ENCODE results near the gene SPG21.
A peak's percentile ranks its signal among the peaks of the same experiment; 100 is the strongest.
"Not testable (repeated sequence)": the region's sequence is repeated elsewhere in the genome, so short reads cannot be mapped to it uniquely, and the experiment has no call there.

The SPG21 gene, protein sequence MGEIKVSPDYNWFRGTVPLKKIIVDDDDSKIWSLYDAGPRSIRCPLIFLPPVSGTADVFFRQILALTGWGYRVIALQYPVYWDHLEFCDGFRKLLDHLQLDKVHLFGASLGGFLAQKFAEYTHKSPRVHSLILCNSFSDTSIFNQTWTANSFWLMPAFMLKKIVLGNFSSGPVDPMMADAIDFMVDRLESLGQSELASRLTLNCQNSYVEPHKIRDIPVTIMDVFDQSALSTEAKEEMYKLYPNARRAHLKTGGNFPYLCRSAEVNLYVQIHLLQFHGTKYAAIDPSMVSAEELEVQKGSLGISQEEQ

DNA sequence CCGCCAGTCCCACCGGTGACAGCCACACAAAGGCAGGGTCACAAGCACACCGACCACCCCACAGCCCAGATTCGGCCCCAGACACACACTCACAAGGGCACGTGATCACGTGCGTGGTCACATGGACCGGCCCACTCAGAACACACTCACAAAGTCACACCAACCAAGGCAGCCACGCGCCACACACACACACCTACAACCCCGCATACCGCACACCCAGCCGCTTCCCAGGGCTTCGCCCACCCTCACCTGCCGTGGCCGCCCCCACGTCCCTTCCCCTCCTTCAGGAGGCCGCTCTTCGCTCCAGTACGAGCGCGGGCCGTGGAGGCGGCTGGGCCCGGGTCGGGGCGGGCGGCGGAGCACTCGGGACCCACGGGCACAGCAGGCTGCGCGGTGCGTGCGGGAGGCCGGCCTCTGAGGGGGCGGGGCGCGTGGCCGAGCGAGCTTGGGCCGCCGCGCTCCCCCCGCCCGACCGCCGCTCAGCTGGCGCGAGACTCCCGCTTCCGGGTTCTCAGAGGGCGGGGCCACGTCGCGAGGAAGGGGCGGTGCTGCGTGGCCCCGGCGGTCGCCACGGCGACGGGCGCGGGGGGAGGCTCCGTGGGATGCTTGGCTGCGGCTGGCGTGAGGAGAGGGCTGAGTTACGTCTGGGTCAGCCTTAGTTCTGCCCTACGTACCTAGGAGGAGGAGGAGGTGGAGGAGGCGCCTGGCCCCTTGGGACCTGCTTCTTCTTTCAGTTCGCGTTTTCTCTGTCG is at the start of gene SPG21:
Gene SPG21, minus strand, starts transcription at position 499 of the 752 bp plus-strand sequence. CDS start 6,345 bp downstream, outside the sequence.
- peak; percentile 90 for DNase-seq

DNA sequence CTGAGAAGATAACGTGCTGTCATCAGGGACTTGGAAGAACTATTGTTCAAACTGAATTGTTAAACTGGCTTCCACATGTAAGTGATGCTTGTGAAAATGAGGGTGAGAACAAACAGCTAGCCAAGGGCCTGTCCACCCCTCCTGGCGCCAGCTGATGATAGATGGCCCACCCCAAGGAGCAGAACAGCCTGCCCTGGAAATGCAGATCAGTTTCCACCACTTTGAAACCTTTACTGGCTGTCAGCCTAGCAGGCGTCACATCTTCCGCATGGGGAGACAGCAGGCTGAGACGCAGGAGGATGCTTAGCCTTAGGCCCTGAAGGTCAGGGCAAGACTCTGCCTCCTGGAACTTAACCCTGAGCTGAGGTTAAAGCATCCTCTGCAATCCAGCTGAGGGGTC is 49.1 kb upstream of the SPG21 start:
- no peak for DNase-seq

DNA sequence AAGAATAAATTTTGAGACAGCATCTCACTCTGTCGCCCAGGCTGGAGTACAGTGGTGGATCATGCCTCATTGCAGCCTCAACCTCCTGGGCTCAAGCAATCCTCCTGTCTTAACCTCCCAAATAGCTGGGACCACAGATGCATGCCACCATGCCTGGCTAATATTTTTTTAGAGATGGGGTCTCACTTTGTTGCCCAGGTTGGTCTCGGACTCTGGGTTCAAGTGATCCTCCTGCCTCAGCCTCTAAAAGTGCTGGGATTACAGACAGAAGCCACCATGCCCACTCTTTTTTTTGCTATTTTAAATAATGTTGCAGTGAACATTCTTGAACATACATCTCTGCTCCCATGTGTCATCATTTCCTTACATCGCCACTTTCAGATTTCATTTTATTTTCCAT is 48.7 kb upstream of the SPG21 start:
- no peak for DNase-seq

DNA sequence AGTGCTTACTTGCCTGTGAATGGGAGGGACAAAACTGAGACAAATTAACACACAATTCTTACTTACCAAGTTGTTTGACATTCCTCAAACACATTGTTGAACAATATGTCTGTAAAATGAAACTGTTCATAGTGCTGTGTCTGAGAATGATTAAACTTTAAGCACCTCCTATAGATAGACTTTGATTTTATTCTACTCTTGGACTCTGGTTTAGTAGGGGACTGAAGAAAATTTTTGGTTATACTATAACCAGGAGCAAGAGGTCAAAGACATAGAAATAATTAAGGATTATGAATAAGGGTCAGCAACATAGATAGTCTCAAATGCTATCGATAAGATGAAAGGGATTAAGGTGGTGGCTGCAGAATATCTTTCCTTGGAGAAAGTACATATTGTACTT is 47.6 kb upstream of the SPG21 start:
- no peak for DNase-seq

DNA sequence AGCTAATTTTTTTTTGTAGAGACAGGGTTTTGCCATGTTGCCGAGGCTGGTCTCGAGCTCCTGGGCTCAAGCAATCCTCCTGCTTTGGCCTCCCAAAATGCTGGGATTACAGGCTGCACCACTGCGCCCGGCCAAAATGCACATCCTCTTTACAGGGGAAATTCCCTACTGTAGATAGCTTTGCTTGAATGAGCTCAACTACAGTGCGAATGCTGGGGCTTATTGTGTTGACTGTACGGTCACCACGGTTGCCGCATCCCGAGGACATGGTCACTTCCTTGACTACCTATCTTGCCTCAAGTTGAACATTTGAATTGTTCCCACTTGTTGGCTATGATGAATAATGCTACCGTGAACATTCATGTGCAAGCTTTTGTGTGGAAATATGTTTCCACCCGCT is 45.0 kb upstream of the SPG21 start:
- DNase-seq = no peak

DNA sequence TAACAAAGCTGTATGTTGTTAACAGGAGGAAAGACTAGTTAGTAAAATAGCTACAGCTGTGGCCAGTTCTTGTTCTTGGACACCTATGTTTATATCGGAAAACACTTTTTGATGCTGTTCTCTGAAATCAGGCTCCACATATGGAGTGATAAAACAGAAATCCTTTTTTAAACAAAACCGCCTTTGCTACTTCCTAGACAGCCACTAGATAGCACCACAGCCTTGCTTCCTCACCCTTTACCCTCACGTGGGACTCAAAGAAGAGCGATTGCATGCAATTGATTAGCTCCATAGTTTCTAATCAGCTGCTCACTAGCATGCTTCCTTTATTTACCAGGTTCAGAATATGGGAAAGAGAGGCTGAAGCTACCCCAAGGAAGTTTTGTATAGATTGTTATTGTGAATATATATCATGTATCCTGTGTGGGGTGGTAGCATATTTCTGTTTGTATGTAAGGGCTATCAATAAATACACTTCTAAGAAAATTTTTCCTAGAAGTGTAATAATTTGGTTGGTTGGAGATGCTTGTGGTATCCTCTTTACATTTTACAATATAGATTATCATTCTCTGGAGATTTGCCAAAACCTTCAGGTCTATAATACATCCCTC is 44.0 kb upstream of the SPG21 start:
- no peak for DNase-seq

DNA sequence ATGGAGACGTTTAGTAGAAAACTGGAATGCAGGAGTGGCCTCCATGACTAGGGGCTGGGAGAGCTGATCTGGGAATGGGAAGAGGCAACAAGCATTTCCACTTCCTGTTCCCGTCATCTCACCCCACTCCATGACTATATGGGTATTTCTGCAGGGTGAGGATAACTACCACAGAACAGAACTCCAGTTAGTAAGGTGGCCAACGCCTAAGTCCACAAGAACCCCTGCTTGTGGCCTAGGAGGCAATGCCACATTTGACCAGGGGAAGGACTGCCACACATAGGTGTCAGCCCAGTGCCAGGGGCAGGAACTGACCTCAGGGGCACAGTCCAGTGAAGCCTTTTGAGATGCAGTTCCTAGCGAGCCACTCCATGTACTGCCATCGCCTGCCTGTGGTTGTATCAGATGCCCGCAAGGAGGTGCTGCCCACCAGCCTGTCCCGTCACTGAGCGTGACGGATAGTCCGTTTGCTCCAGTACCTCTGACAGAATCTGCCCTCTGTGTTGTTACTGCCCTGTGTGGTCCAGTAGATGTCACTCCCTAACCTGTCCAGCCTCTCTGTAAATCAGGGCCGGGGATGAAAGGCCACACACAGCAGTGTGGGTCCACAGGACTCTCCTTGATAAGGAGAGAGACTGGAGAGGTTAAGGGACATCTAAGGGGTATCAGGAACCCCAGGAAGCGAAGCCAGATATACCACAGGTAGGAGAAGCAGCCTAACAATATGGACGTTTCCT is 43.3 kb upstream of the SPG21 start:
- peak; percentile 26 for DNase-seq

DNA sequence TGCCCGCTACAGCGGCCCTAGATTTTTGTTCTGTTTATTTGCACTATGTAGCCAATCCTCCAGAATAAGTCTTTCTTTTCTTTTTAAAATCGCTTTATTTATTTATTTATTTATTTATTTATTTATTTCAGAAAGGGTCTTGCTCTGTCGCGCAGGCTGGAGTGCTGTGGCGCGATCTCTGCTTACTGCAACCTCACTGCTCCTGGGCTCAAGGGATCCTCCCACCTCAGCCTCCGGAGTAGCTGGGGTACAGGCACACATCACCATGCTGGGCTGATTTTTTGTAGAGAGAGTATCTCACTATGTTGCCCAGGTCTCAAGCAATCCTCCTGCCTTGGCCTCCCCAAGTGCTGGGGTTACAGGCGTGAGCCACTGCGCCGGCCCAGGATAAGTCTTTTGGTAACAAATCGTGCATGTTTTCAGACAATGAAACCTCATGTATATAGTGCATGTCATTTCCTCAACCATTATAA is 40.1 kb upstream of the SPG21 start:
- no peak for DNase-seq

DNA sequence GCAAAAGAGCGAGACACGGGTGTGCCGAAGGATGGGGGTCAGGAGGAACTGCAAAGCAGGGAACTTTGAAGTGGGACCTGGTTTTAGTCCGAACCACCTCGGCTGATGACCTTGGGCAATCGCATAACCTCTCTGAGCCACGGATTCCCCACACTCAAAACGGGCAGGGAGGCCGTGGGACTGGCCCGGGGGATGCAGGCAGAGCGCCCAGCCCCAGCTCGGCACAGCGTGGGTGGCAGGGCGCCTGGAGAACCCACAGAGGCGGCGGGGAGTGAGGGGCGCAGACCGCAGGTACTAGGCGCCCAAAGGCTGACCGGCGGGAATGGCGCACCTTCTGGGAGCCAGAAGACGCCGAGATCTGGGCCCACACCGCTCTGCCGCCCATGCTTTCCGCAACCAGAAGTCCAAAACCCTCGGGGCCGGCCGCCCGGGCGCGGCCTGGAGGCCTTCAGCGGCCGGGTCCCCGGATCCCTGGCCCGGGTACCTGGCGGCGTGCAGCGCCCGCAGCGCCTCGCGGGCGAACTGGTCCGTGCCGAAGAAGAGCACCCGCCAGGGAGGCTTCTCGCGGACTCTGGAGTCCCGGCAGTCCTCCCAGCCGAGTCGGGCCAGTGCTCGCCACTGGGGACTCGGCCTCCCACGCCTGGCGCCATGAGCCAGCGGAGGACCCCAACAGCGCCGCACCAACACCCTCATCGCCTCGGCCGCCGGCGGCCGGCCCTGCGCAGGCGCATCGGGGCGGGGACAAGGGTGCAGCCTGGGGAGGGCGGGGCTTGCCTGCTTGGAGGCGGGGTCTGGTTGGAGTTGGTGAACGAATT is 39.4 kb upstream of the SPG21 start, which contains the start of gene MTFMT:
Gene MTFMT, minus strand, starts transcription at position 719 of the 815 bp plus-strand sequence. Its CDS starts 26 bp downstream, at position 693.
- peak; percentile 95 for DNase-seq

DNA sequence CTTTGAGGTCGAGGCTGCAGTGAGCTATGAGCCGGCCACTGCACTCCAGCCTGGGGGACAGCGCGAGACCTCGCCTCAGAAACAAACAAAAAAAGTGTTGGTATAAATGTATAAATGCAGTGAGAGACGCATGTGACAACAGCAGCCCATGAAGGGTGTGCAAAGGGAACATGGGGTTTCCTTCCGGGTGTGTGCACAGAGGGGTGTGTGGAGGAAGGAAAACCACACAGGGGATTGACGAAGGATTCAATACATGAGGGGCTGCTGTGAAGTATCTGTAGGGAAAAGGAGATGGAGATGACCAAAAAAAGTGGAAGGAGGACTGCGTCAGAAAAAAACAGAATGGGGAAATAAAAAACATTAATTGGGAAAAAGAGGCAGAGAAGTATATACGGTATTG is 38.6 kb upstream of the SPG21 start:
- DNase-seq = no peak

DNA sequence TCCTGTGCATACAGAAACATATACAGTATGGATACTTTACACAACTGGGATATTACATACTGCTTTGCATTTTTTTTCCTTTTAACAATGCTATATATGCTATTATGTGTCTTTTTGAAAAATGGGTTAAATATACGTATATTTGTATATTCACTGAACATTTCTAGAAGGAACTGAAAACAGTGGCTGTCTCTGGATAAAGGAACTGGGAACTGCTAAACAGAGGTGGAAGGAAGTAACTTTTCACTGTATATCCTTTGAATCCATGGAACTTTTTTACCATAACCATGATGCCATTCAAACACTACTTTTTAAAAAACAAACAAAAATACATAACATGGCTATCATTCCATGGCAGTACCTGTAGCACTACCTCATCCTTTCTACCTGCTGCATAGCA is 37.9 kb upstream of the SPG21 start:
- no peak for DNase-seq

DNA sequence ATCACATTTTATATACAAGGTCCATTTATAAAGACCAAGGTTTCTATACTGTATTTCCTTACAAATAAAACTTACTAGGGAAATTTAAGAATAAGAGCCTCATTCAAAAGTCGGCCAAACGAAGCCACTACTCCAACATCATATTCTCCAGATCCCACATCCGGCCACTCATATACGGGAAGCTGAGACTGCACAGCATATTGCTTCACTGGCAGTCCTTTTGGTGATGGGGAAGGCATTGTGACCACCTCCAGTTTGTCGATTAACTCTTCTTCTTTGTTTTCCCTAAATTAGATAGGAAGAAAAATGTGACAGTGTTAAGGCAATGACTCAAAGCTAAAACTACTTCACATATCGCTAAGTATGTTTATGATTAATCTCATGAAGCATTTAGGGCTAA is 37.0 kb upstream of the SPG21 start:
- DNase-seq = no peak

DNA sequence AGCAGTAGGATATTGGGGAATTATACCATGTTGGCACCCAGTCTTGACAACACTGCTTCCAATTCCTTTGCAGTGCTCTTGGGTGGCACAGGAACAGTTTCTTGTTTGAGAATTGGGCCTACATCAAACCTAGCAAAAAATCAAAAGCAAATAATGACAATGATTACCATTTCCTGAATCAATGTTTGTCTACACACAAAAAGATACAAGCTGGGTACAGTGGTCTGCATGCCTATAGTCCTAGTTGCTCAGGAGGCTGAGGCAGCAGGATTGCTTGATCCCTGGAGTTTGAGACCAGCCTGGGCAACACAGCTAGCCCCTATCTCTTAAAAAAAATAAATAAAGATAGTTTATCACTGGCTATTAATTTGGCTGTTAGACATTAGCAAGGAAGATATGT is 31.8 kb upstream of the SPG21 start:
- DNase-seq = no peak

DNA sequence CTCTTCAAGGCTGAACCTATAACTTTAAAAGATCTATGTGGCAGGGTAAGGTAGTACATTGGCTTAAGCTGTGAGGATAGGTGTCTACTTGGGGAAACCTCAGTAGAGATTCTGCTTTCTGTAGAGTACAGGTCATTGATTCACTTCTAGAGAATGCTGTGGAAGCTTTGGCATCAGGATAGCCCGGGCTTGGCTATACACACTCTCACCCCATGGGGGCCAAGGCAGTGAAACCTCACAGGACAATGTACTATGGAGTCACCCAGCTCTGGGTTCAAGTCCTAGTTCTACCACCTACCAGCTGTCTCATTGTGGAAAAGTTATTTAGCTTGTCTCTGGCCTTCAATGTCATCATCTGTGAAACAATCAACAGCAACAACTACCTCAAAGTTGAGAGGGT is 30.7 kb upstream of the SPG21 start:
- DNase-seq = no peak

DNA sequence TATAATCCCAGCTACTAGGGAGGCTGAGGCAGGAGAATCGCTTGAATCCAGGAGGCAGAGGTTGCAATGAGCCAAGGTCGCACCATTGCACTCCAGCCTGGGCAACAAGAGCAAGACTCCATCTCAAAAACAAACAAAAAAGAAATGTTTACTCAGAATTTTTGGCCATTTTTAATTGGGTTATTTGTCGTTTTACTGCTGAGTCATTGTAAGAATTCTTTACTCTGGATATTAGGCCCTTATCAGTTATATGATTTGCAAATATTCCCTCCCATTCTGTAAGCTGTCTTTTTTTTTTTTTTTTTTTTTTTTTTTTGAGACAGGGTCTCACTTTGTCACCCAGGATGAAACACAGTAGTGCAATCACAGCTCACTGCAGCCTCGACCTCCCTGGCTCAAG is 21.5 kb upstream of the SPG21 start:
- DNase-seq = not testable (repeated sequence)

DNA sequence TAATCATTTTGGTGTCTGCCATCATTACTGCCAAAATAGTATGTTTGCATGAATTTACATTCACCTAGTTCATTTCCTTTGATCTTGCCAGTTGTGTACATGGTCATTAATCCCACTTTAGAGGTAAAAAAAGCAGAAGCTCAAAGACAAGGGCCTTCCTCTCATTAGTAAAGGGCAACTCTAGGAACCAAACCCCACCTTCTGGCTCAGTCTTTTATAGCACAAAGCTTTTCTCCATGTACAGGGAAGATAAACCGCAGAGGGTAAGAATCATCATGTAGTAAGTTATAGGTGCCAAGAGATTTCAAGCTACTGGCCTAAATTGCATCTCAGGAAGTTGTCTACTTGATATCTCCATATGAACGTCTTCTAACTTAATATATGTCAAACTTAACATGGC is 19.3 kb upstream of the SPG21 start:
- DNase-seq = no peak

DNA sequence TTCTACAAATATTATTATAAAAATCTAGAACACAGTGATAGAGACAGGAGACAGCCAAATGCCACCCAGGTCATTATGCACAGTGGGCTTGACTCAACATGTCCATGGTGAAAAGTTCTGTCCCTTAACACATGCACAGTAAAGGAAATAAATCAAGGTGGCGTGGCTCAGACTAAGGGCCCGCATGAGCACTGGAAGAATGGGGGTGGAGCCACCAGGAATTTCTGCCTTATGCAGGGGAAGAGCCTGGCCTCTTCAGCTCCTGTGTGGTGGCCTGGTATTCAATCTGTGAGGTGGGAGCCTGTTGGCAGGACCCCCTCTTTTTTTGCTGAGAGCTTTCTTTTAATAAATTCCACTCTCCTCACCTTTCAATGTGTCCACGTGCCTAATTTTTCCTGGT is 17.2 kb upstream of the SPG21 start:
- DNase-seq = no peak

DNA sequence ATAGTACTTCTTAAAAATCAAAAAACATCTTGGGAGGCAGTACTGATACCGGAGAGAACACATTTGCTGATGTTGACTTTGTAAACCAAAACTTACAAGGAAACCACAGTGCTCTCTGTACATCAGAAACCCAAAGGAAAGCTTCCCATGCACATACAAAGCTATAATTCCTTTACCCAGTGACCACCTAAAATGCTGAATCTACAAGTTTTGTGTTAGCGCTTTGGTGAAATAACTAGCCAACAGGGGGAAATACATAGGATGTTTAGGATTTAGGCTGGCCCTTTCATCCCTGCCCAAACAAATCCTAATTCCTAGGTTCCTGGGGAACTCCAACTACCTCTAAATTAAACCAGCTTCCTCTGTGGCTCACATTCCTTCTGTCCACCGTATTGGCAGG is 15.3 kb upstream of the SPG21 start:
- no peak for DNase-seq

DNA sequence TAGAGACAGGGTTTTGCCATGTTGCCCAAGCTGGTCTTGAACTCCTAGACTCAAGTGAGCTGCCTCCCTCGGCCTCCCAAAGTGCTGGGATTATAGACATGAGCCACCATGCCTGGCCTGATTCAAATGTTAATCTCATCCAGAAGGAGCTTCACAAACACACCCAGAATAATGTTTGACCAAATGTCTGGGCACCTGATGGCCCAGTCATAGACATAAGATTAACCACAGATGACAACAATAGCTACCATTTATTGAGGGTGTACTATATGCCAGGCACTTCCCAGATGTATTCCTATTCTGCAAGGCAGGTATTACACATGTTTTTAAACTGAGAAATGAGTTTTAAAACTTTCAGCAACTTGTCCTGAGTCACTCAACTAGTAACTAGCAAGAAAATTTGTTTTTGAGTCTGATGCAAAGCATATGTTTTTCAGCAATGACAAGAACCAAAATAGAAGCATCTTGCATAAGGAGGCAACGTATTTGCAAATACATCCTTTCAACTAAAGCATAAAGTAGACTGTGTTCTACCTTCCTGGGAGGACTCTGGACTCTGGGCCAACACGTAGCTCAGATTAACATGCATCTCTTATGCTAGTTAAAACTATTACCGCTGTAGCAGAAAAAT is 8.1 kb upstream of the SPG21 start:
- DNase-seq = no peak

DNA sequence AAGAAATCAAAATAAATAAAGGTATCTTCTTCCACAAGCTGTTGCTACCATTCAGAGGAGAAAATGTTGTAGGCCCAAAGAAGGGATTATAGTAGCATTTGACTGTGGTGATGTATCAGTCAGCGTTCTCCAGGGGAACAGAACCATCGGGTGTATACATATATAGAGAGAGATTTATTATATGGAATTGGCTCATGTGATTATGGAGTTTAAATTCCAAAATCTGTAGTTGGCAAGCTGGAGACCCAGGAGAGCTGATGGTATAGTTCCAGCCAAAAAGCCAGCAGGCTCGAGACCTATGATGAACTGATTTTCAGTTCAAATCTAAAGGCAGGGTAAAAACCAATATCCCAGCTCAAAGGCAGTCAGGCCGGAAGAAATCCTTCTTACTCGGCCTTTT is 7.4 kb upstream of the SPG21 start:
- DNase-seq = no peak

DNA sequence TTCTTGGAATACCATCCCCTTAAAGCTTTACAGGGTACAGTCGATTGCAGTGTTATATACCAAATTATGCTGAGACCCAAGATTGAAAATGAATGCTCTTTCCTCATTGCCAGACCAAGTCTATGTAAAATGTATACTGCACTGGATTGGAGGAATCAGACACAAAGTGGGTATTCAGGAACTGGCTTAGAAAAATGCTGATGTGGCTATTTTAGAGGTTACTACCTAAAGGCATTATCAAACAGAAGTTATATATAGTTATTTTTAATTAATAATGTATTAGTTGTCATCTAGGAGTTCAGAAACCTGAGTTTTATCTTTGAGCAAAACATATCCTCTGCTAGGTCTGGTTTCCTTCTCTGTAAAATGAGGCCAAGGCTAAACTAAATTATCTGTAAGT is 3.6 kb upstream of the SPG21 start:
- DNase-seq = no peak
